ENCODE data around the gene TCERG1L. TPM values are rescaled to one million over a fixed set of nuclear protein-coding genes. Genes with fewer than 3 reads are reported as not detected.

TCERG1L gene
- total RNA-seq, 1 experiment from 2014 or later, result not detected

DNA sequence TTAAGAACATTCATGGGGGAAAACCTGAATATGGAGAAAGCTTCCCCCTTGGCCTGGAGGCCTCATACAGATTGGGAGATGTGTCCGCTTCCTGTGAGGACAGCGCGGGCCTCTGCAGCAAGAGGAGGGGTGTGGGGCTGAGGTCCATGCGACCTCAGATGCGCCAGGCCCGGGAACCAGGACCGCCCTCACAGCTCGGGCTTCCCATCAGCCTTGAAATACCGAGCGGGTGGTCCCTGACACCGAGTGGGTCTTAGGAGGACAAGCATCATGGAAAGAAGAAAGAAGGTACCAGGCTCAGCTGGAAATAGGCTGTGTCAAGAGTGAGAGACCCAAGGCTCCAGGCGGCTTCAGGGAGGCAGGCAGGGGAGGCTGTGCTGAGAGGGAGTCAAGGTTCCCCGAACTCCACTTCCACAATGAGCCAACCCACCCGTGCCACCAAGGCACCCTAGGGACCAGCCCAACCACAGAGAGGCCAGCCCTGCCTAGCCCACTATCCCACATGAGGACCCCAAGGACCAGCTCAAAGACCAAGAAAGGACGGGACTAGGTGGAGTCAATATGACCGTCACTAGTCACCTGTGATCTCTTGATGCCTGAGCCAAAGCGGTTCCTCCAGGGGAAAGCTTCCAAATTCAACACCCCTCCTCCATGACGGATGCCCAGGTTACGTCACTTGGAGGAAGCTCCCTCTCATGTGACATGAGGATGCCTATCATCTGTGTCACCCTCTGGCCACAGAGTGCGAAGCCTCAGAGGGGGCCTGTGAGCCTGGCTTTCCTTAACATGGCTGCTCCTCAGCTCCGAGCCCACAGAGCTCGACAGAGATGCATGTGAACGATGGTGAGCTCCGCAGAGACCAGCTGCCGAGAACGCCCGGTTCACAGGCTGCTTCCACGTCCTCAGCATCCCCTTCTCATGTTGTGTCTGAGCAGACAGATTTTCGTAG lies 103.7 kb downstream of the TCERG1L start:
- no peak for DNase-seq (ENCODE audit: low read depth)

DNA sequence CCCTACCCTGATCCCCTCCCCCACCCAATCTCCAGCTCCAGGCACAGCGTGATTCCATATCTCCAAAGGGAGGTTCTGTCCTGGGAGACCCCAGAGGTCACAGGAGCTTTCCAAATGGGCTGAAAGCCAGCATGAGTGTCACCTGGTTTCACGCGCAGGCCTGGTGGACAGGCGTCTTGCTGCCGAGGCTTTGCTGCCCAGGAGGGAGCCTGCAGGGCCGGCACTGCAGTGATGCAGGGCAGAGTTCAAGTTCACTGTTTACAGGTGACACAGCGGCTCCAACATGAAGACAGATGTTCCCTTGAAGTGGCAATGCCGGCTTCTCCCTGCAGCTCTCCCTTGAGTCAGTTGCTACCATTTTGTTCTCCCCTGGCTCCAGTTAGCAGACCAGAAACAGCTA lies 104.3 kb downstream of the TCERG1L start:
- DNase-seq (ENCODE audit: low read depth), result no peak

DNA sequence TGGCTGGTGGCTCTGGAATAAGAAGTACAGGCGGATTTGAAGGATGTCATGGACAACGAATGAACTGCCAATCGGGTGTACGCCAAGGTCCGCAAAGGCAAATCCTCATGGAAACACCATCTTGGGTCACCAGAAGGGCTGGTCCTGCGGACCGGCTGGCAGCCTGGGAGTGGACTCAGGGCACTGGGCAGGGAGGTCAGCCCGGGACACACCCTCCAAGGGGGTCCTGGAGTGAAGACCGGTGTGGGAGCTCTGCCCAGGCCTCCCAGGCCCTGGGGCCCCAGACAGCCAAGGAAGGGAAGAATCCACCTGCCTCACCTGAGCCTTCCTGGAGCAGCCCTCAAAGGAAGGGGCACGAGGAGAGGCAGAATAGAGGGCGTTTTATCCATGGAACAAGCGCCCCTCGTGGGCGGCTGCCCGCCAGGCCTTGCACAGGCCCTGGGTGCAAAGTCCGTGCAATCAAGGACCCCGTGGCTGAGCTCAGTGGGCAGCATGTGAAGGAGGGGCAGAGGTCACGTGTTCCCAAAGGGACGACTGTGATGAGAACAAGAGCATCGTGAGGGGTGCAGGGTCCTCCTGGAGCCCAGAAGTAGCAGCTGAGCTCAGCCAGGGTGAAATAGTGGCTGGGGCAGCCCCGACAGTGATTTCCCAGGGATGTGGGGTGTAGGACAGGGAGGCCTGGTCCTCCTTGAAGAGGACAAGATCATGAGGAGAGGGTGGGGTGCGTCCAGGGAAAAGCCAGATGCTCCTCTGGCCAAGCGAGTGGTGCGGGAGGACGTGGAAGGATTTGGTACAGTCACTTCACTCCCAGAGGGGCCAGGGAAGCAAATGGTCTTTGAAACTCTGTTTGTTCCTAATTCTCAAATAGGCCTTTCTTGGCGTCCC lies 105.2 kb downstream of the TCERG1L start:
- DNase-seq (ENCODE audit: low read depth), result no peak

- no peak for DNase-seq (ENCODE audit: low read depth)
These were observed 106.0 kb downstream of the TCERG1L start for GRCh38 chr10:131205556-131205955.

DNA sequence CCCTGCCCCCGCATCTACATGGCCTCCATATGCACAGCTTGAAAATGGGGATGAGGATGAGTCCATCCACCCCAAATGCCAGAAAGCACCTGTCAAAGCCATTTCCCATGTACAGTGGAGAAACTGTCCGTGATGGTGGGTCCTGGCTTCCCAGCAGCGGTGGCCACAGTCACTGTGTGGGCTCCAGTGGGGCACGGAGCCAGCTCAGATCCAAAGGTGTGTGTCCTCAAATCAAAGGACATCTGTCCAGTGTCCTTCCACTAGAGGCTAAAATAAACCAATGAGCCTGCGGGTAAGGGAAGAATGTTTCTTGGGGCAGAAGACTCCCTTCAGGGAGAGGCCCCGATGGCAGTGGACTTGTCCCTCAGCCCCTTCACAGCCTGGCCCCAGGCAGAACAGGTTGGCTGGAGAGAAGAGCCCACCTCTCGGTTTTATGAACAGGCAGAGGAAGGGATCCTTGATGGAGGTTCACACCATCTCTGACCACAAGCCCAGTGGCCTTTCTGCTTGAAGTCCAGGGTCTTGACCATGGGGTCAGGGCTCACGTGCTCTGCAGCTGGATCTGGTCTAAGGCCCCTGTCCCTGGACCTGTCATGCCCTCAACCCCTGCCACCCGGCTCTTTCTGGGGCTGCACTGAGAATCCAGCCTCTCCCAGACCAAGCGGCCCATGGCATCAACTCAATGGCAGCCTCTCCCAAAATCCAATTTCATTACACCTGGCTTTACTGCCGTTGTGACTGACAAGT lies 106.9 kb downstream of the TCERG1L start:
- no peak for DNase-seq (ENCODE audit: low read depth)

DNA sequence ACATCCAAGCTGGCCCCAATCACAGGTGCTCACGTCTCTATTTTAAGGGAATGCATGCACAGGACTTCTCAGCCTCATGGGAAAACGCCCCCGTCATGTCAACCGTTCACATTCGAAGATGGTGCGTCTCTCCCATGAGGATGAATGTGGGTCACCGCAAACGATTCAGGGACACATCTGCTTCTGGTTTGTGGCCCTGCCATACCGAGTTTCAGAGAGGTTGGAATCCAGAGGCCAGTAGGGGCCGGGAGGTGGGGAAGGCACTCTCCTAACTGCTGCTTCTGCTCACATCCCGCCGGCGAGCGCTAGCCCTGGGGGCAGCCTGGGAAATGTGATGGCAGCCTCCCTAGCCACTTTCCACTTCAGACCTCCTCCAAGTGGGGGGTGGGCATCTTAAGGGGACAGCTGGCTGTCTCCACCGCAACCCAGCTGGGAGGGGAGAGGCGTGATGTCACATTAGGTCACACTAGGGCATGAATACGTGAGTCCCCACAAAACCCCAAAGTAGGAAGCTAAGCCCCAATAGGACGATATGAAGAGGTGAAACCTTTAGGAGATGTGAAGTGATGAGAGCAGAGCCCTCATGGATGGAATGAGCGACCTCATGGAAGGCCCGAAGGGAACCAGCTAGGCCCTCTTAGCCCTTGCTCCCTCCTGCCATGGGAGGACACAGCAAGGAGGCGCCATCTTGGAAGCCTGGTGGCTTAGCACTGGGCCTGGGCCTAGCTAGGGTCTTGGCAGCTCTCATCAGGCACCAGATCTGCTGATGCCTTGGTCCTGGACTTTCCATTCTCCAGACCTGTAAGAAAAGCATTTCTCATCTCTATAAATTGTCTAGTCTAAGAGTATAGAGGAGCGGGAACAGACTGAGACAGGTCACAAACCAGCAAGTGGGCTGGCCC lies 107.8 kb downstream of the TCERG1L start:
- DNase-seq (ENCODE audit: low read depth), result no peak

GRCh38 chr10:131202990-131203389 lies 108.5 kb downstream of the TCERG1L start:
- no peak for DNase-seq (ENCODE audit: low read depth)

- DNase-seq (ENCODE audit: low read depth), result no peak
These were observed 109.6 kb downstream of the TCERG1L start for GRCh38 chr10:131201741-131202515.

- DNase-seq (ENCODE audit: low read depth), result no peak
These were observed 110.6 kb downstream of the TCERG1L start for GRCh38 chr10:131200856-131201470.

DNA sequence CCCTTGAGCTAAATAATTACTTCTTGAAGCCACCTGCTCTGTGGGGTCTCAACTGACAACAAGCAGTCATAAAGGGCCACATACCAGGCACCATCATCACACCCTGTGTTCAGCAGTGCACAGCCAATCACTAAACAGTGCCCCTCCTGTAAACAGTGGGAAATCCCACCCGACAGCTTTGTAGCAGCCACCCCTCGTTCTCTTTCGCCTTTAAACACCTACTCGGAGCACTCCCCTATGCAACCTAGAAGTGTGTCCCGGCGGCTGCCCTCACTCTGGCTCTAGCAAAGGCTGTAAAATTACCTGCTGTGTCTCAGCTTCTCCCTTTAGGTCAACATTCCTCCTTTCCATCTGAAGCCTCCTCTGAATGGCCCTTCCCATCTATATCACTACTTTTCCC lies 111.9 kb downstream of the TCERG1L start:
- no peak for DNase-seq (ENCODE audit: low read depth)

DNA sequence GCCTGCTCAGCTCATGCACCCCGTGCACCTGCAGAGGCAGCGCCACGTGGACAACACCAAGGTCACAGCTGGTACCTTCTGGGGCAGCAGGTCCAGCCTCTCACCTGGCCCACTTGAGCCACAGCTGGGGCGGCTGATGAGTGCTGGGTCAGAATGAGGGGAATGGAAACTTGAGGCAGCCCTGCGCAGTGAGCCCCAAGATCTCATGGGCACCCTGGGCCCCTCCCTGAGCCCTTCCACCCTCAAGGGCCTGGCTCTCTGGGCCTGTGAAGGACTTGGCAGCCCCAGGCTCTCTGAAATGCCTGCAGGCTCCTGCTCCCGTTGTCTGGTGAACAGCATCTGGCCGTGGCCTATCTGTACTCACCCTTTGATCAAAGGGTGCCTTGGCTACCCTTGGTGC lies 112.7 kb downstream of the TCERG1L start:
- DNase-seq (ENCODE audit: low read depth), result no peak

DNA sequence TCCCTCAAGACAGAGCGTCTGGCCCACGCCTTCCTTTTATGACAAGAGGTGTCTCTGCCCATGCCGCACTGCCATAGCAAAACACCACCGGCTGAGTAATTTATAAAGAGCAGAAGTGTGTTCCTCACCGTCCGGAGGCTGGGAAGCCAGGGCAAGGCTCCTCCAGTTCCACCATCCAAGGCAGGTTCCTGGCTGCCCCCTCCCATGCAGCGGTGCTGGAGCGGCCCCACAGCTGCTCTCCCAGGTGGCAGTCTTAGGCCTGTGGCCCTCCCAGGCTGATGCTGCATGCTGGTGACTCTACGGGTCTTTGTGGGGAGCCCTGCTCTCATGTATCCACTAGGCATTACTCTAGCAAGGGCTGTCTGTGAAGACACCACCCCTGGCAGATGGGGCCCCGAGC lies 113.1 kb downstream of the TCERG1L start:
- DNase-seq (ENCODE audit: low read depth), result no peak

DNA sequence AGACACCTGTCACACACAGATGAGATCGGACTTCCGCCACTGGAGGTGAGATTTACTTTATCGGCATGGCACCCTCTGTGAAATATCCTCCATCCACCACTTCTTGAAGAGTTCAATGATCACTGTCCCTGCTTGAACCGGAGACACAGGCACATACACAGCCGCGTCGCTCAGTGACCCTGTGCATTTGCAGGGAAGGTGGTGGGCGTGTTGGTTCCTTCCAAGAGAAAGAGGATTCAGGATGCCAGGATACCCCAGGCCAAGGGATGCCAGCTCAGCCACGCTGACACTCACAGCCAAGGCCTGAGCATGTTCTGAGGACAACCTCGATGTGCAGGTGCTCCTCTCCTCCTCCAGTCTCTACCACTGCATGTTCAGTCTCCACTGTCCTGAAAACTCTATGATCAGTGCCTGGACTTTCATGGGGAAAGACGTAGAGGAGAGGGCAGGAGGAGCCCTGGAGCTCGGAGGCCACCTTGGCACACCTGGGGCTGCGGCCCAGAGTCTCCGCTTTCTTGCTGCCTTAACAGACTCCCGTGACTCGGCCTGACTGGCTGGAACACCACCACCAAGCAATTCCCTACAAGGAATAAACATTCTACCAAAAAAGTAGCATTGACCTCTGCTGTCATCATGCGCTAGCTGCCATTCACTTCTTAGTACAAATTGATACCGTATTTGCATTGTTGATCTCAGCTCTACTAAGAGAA lies 115.2 kb downstream of the TCERG1L start:
- no peak for DNase-seq (ENCODE audit: low read depth)

DNA sequence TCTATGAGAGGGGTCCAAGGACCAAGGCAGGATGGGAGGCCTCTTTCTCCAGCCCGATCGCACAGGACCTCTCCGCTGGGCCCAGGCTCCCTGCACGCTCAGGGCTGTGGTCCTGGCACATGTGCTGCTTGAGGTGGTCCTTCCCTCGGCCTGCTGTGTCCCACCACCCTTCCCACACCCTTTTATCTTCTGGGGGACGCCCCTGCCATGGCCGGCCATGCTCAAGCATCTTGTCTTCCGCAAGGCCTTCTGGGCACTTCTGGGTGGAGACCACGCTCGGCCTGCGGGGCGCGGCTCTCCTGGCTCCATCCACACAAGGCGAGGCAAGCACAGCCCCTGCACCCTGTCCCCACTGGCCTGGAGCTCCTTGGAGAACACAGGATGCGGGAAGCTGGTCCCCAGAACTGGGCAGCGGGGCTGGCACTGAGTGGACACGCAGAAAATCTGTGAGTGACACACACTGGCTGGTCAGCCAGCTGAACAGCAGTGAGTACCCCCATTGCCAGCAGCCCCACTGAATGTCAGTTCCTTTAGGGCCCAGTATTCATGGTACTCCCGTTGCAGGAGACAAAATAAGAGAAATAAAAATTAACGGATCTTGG lies 115.9 kb downstream of the TCERG1L start:
- DNase-seq (ENCODE audit: low read depth), result no peak

DNA sequence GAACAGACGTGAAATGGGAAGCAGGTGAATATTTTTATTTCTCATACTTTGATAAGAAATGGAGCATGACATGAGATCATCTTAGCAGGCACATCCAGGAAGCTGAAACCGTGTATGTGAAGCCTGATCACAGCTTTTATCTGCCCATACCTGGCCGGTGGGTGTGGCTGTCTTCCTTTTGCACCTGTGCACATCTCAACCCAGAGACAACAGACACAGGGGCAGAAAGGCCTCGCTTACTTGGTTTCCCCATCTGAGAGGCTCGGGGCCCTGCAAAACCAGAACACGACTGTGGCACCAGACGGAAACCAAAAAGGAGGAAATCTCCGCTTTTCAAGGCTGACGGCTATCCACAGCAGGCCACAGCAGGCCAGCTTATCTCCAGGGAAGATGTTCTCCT lies 116.4 kb downstream of the TCERG1L start:
- DNase-seq (ENCODE audit: low read depth), result no peak

DNA sequence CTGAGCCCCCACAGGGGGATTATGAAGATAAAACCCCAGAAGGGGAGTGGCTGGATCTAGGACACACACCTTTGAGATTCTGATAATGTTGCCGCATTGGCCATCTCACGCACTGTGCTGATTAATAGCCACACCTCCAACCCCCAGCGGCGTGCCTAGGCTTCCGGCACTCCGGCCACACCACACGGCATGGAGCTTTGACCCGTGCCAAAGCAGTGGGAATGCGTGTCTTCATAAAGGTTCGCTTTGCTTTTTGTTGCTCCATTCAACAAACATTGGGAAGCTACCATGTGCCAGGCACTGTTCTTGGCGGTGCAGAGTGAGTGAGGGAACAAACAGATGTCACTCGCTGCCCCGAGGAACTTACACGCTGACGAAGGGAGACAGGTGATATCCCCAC lies 117.6 kb downstream of the TCERG1L start:
- DNase-seq (ENCODE audit: low read depth), result no peak

DNA sequence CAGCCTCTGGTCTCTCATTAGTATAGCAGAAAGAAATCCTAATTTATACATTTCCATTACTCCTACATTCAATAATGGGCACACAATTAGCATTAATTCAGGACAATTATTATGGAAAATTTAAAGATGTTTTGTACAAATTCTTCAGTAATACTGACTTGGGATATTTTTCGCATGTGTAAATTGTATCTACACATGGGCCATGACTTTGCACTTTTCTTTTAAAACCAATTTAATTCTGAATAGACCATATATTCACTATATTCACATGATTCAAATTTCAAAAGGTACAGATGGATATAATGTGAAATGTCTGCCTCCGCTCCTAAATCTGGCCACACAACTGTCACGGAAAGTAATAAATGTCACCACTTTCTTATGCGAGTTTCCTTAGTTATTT lies 123.0 kb downstream of the TCERG1L start:
- DNase-seq (ENCODE audit: low read depth), result no peak

- no peak for DNase-seq (ENCODE audit: low read depth)
These were observed 123.6 kb downstream of the TCERG1L start for GRCh38 chr10:131187926-131188325.

DNA sequence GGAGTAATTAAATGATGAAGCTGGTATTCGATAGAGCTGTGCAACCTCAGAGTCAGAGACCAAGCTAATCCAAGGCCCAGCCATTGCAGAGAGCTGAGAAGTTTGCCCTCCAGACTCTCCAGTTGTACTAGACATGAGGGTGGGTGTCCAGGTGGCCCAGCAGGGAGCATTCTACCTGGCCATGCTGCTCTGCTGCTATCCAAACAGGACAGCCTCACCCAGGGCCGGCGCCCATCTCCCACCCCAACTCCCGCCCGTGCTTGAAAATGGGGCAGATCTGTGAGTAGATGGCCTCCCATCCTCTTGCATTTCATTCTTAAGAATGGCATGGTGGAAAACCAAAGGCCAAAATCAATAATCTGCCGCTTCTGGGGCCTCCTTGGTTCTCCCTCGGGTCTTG lies 124.2 kb downstream of the TCERG1L start:
- DNase-seq (ENCODE audit: low read depth), result no peak

Measured in RPMI7951 (cell line).